Lower leg skin (tissue), 3 donors: ENCODE data around the gene CAPN5.

ENCODE experiments used
- POLR2A ChIP-seq, 2 donors: fragments of 450-650 bp; IDR thresholded peaks; one replicate each; pipeline ENCODE4 v1.6.1; 2016 to 2017; ENCODE audit warnings: antibody characterized with exemption in 2 of 2, mild to moderate bottlenecking in 1 of 2, moderate library complexity in 1 of 2
- TF ChIP-seq, protein P1 (sequence below), 3 donors: fragments of 450-650 bp; IDR thresholded peaks; one replicate each; pipeline ENCODE4 v1.5.1; 2016; ENCODE audit warnings: antibody characterized with exemption in 3 of 3, mild to moderate bottlenecking in 3 of 3, moderate library complexity in 2 of 3

DNA sequence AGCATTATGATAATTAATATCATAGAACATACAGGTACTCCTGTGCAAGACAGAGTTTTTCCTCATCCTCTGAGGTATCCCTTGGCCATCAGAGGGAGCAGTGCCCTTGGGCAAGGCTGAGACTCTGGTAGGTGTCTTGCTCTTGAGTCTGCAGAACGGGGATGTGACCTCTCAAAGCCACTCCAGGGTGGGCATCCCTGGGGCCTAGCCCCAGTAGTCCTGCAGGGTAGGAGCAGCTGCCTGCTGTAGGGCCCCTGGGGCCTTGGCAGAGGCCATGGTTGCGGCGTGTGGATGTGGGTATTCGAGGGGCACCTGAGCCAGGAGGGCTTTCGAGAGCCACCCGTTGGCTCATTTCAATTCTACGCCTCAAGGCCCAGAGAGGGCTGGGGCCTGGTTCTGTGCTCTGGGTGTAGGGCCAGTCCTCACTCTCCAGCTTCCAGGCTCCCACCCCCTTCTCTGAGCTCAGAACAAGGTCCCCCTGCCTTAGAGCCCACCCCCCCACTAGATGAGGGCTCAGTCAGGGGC lies 28.1 kb downstream of the CAPN5 start:
- TF ChIP-seq, protein P1, sequence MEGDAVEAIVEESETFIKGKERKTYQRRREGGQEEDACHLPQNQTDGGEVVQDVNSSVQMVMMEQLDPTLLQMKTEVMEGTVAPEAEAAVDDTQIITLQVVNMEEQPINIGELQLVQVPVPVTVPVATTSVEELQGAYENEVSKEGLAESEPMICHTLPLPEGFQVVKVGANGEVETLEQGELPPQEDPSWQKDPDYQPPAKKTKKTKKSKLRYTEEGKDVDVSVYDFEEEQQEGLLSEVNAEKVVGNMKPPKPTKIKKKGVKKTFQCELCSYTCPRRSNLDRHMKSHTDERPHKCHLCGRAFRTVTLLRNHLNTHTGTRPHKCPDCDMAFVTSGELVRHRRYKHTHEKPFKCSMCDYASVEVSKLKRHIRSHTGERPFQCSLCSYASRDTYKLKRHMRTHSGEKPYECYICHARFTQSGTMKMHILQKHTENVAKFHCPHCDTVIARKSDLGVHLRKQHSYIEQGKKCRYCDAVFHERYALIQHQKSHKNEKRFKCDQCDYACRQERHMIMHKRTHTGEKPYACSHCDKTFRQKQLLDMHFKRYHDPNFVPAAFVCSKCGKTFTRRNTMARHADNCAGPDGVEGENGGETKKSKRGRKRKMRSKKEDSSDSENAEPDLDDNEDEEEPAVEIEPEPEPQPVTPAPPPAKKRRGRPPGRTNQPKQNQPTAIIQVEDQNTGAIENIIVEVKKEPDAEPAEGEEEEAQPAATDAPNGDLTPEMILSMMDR (IDR thresholded peaks at IDR 0.05), result no peak
- TF ChIP-seq POLR2A (IDR thresholded peaks at IDR 0.05), result no peak
